GM19468 (cell line): ENCODE measurements around the gene YKT6.

ENCODE experiments used
- ATAC-seq: cut with Tn5 transposase; IDR thresholded peaks from one replicate; pipeline ENCODE4 v1.9.1; 2021; ENCODE audit warnings: mild to moderate bottlenecking, moderate library complexity, moderate number of reproducible peaks; ENCODE audit not compliant: unreplicated experiment; ENCODE audit errors: extremely low read depth

YKT6 gene

DNA sequence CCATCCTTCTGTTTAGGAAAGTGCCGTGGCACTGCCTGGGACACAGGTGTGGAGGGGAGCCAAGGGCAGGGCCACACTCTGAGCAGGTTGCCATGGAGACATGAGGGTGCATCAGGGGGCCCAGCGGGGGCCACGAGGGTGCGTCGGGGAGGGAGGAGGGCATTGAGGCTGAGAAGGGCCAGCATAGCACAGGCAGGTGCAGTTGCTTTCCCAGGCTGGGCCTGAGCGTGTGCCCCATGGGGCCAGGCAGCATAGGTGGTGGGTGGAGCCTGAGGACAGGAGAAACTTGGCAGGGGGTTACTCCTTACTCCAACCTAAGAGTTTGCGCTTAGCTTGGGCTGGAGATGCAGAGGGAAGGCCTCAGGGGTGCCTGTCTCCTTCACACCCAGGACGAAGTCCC, 15.2 kb downstream of the YKT6 start:
- no peak for ATAC-seq

DNA sequence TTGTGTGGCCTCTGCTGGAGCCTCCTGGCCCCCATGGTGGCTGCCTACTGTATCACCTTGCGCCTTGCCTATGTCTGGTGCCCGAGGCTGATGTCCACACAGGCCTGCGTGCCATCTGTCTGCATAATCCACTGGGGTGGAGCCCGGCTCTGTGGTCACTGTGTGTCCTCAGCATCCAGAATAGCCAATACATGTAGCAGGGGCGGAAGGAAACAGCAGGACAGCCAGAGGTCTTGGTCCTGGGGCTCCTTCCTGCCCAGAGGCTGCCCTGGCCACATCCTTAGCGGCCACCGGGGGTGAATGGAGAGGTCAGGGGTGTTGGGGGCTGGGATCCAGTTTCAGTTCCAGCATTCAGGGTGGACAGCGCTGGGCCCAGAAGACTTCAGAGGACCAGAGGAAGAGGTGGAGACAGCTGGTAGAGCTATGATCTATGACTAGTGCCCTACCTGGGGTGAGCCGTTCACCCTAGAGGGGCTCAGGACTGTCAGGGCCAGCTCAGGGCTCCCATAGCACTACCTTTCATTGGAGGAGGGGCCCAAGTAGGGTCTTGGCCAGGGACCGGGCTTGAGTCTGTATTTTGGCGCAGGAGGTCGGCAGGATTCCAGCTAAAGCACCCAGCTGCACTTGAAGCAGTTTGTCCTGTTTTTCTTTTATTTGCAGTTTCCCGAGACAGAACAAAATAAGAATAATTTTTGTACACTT, 15.9 kb downstream of the YKT6 start:
- ATAC-seq, result no peak

GRCh38 chr7:44217223-44217714, 16.5 kb downstream of the YKT6 start:
- ATAC-seq, result no peak

DNA sequence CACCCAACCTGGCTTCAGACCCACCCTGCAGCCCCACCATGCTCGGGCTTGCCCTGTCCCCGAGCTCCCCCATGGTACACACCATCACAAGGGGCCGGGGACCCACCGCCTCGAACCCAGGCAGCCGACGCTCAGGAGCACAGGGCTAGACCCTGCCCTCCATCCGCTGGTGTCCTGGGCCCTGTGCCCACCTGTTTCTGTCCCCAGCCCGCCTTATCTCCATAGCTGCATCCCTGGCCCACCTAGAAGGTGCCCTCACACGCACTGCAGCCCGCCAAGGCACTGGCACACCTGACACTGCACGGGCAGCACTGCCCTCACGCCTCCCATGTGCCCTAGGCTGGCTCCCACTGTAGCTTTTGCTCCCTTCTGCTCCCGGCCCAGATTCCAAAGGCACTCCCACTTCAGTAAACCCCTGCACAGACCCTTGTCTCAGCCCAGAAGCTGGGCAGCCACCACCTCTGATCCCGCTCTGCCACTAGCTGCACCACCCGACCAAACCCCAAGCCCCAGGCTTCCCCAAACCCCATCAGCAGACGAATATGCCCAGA, 17.1 kb downstream of the YKT6 start:
- no peak for ATAC-seq

DNA sequence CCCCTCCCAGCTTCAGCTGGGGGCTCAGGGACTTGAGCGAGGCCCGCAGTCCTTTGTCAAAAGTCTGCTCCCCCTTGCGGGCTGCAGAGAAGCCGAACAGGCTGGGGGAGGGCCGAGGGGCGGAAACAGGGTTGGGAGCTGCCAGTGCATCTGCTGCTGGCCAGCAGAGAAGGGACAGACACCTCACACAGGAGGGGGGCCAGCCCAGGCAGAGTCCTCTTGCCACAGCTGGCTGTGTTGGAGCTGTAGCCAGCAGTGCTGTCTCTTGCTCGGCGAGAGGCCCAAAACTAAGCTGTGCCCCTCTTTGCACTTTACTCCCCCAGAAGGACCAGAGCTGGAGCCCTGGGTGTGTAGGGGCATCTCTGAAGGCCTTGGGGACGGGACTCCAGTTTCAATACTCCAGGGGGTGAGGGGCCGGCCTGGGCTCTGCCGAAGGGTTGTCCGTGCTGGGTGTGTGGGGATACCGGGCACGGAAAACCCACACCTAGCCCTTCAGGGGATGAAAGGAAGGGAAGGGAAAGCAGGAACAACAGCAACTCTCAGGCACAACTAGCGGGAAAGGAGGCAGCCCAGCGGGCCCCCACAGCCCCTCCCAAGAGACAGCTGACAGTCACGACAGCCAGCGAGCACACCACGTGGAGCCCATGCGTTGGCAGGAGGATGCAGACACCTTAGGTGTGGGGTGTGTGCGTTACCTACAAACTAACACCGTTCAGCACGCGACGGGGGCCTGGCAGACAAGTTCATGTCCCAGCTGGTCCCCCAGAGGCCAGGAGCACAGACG, 17.8 kb downstream of the YKT6 start:
- no peak for ATAC-seq

DNA sequence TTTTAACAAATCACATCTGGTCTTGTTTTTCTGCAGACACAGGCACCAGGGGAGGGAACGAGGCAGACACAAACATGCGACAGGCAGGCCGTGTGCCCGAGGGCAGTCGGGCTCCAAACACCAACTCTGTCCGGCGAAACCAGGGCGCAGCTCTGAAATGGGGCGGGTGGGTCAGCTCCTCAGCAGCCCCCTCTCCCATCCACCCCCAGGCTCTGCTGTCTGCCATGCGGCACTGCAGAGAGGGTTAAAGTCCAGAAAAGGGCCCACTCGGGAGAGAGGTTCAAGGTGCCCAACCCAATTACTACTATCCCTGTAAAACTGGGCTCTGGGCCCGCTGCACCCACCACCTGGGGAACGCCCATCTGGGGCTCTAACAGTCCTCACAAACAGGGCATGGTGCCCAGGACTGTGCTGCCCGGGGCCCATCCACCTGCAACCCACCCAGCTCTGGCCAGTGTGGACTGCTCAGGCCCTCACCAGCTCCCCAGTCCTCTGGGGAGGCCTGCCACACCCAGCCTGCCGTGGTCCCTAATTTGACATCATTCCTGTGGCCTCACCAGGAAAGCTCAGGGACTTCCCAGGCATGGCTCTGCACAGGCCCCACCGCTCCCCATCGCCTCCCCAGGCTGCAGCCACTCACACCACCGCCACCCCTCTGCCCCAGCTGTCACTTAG, 18.7 kb downstream of the YKT6 start:
- ATAC-seq, result no peak

- ATAC-seq, result no peak
Observed at GRCh38 chr7:44220046-44220357, 19.2 kb downstream of the YKT6 start.

DNA sequence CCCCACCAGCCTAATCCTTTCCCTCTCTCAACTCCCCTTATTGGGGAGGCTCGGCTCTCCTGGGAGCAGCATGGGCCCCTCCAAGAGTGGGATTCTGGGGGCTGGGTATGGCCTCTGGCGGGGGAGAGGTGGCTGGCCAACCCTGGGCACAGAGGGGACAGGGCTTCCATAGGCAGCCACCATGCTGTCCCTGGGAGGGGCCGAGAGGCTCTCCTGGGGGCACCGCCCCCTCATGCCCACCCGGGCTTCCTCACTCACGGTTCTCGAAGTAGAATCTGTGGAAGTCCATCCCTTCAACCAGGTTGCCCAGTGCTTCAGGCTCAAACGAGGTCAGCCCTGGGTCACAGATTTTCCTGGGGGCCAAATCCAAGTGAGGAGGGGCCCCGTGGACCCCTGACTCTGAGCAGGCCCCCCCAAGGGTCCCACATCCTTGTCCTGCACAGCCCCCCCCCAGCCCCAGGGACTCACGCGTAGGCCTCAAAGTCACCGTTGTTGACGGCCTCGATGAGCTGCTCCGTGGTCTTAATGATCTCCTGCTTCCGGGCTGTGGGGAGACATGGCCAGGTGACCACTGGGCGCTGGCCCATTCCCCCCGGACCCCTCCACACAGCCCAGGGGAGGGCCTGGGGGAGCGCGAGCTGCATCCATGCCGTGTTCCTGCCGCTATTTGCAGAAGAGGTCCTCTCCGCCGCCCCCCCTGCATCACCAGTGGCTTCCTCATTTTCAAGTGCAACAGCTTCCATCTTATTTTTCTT, 19.8 kb downstream of the YKT6 start:
- no peak for ATAC-seq

GRCh38 chr7:44221231-44221791, 20.5 kb downstream of the YKT6 start:
- no peak for ATAC-seq

DNA sequence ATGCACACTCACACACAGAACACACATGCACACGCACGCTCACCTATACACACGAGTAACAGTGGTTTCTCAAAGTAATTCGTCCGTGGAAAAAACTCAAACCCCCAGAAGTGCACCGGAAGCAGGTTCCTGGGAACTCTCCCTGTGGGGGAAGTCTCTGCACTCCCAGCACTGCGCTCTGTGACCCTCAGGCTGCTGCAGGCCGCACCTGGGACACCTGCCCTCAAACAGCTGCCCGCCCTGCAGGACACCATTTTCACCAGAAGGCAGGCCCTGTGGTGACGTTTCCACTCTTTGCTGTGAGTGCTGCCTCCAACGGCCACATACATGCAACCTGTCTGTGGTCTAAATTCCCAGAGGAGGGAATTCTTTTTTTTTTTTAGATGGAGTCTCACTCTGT, 21.3 kb downstream of the YKT6 start:
- ATAC-seq, result no peak

DNA sequence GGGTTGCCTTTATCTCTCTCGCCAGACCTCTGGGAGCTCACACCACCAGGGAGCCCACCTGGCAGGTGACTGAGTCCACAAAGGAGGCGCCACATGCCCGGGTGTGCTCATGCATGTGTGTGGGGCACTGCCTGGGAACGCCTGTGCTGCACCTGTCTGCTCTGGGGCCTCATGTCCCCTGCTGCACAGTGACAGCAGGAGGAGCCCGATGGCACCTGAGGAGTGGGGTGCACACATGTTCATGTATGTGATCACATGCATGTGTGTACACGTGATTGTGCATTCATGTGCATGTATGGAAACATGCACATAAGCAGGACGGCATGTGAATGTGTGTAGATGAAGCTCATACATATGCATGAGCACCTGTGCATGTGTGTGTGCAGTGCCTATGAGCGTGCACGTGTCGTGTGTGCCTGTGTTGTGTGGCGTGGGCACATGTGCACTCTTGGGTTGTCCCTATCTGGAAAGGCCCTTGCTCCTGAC, 22.0 kb downstream of the YKT6 start:
- ATAC-seq, result no peak

DNA sequence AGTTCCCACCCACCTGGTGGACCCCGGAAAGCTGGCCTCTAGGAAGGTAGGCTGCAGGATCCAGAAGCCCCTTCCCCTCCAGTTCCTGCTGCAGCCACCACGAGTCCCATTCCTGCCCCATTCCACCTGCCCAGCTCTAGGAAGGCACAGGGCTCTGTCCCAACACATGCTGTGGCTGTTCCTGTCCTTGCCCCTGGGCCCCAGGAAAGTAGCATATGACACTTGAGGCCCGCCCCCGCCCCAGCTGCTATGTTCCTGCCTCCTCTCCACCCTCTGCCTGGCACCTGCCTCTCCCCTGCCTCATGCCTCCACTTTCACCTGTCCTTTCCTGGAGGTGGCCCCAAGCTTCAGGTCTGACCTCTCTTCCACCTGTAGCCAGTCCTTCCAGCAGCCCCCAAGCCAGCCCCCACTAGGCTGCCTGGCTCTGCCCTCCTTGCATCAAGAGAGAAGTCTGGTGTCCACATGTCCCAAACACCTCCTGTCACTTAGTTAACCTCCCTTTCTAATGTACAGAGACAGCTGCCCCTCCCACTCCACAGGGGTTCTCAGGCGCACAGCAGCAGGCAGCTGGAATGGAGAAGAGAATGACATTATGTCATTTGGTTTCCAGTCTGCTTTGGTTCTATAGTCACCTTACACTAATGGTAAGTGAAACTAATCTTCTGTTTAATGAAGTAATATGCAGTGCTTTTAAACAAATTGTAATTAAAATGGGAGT, 22.7 kb downstream of the YKT6 start:
- no peak for ATAC-seq

- ATAC-seq, result no peak
Observed at GRCh38 chr7:44224080-44224973, 23.5 kb downstream of the YKT6 start.

DNA sequence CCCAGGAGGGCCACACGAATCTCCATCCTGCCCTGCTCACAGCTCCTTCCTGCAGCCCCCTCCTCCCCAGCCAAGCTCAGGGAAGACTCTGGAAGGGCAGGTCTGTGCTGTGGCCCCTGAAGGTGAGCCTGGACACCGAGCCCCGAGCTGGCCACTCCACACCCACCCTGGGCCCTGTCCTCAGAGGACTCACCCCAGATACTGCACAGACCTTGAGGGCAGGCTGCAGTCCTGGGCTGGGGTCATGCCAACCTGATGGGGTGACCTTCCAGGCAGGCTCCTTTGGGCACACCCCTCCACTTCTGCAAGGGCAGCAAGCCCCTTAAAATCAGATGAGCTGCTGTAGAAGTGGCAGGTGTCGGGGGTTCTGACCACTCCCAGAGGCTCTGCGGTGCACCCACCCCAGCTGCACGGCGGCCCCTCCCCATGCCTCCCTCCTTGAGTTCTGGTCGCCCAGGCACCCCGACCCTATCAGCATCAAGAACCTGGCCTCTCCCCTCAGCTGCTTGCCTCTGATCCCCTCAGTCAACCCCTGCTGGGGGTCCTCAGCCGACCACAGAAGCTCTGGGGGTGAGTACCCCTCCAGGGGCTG, 24.3 kb downstream of the YKT6 start:
- ATAC-seq, result no peak

DNA sequence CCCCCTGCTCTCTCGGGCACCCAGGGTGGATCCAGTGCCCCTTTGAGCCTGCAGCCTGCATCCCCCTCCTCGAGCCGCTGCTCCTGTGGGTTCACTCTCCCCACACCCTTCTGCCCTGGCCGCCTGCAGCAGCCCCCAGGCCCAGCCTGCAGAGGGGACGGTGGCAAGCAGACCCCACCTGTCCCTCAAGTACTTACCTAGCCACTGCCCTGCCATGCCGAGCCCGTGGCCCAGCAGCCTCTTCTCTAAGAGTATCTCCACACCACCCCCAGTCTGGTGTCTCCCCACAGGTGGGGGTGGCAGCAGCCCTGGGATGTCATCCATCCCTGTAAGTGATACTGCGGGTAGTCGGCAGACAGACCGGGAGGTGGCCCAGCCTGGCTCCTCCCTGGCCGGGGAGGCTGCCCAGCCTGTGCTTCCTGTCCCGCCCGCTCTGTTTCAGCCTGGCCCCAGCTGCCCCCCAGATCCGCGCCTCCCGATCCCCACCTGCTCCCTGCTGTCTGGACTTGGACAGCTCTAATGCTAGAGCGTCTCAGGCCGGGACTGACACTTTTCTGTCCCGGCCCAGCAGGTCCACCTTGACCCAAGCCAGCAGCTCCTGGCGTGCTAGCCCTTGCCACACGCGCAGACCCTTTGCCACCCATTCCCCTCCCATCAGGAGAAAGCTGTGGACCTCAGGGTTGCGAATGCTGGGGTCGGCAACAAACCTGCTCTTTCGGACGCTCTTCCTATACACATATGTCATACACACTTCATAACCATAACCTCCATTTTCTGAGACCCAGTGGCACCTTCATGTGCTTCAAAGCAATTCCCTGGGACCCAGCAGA, 25.0 kb downstream of the YKT6 start:
- no peak for ATAC-seq

GRCh38 chr7:44226396-44226753, 25.6 kb downstream of the YKT6 start:
- ATAC-seq, result no peak

DNA sequence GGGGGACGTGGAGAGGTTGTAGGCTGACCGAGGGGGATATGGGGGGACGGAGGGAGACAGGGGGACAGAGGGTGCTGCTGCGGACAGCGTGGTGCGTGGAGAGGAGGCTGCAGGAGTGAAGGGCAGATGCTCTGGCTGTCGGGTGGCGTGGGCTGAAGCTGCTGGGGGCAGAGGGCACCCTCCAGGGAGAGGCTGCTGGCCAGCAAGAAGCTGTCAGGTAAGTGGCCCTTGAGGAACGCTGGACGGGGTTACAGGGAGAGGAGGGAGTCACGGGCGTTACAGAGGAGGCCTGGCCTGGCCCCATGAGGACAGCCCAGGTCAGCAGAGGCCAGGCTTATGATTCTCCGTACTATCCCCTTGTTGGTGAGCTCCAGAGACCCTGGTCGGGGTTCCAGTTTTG, 27.1 kb downstream of the YKT6 start:
- ATAC-seq, result no peak
